NT2/D1 (cell line): Measurements from ENCODE around the gene METTL26.

ENCODE experiments used
- YY1 ChIP-seq: IDR thresholded peaks from 2 replicates; pipeline ENCODE4 v1.6.1; 2011; ENCODE audit not compliant: insufficient read length, insufficient read depth
- ZNF274 ChIP-seq: IDR thresholded peaks from 2 replicates; pipeline ENCODE4 v1.6.1; 2011; ENCODE audit warnings: mild to moderate bottlenecking, low read depth, low read length

DNA sequence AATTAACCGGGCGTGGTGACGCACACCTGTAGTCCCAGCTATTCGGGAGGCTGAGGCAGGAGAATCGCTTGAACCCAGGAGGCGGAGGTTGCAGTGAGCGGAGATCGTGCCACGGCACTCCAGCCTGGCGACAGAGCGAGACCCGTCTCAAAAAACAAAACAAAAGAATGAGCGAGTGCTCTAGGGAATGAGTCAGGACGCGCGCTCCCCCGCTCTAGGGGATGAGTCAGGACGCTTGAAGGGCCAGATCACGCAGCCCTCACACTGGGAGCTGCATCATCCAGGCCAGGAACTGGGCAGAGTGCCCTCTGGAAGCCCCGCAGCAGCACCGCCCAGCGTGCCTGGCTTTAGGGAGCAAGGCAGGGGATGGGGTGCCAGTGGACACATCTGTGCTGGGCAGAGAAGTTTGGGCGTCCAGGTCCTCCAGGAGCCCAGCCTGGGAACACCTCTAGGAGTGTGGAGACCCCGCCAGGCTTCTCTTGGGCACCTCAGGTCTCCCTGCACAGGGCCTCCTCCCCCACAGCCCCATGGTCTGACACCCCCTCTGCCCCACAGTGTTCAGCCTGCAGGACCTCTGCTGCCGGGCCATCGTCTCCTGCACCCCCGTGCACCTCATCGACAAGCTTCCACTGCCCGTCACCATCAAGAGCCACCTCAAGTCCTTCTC lies 9.2 kb downstream of the METTL26 start:
- no peak for TF ChIP-seq YY1
- no peak for TF ChIP-seq ZNF274
